A549 (cell line): ENCODE data around the gene CHRFAM7A.
"Not testable (repeated sequence)": the region's sequence is repeated elsewhere in the genome, so short reads cannot be mapped to it uniquely, and the experiment has no call there.

Experiments
- CEBPB ChIP-seq, 2 experiments: fragments of >200 bp in 1 of 2; sonication (Bioruptor Twin) in 1 of 2; formaldehyde crosslinking in 1 of 2; IDR thresholded peaks; 2 replicates each; pipeline ENCODE4 v1.6.1; 2012 to 2016
- CTCF ChIP-seq: fragments of >200 bp; sonication (Bioruptor Twin); formaldehyde crosslinking; IDR thresholded peaks from 3 replicates; pipeline ENCODE4 v1.5.1; 2016
- EHMT2 ChIP-seq: fragments of 200-600 bp; sonication (generic); IDR thresholded peaks from 2 replicates; pipeline ENCODE4 v1.6.1; 2016; ENCODE audit warnings: antibody characterized with exemption, low read depth, mild to moderate bottlenecking, moderate library complexity
- ELK1 ChIP-seq: fragments of 150-350 bp; IDR thresholded peaks from 2 replicates; pipeline ENCODE4 v1.6.1; 2014; ENCODE audit warnings: low read depth, mild to moderate bottlenecking, low read length
- EP300 ChIP-seq, 2 experiments: fragments of >200 bp; sonication (Bioruptor Twin); formaldehyde crosslinking; IDR thresholded peaks; 2 replicates in 1 of 2; 3 replicates in 1 of 2; pipeline ENCODE4 v1.6.1; 2016 to 2017
- JUN ChIP-seq, 2 experiments: fragments of >200 bp; sonication (Bioruptor Twin); formaldehyde crosslinking; IDR thresholded peaks; 2 replicates in 1 of 2; 3 replicates in 1 of 2; pipeline ENCODE4 v1.6.1; 2016 to 2017
- MAFK ChIP-seq: fragments of 450-650 bp; IDR thresholded peaks from 2 replicates; pipeline ENCODE4 v1.6.1; 2014; ENCODE audit not compliant: partially characterized antibody
- MAX ChIP-seq: IDR thresholded peaks from 2 replicates; pipeline ENCODE4 v1.6.1; 2012
- MAZ ChIP-seq: fragments of 150-350 bp; IDR thresholded peaks from 2 replicates; pipeline ENCODE4 v1.6.1; 2014; ENCODE audit warnings: antibody characterized with exemption, low read depth, low read length, borderline replicate concordance
- POLR2A ChIP-seq: IDR thresholded peaks from 2 replicates; pipeline ENCODE4 v1.6.1; 2012; ENCODE audit warnings: mild to moderate bottlenecking, low read length
- RAD21 ChIP-seq, 2 experiments: fragments of >200 bp in 1 of 2; sonication (Bioruptor Twin) in 1 of 2; formaldehyde crosslinking in 1 of 2; IDR thresholded peaks in 1 of 2; conservative IDR thresholded peaks in 1 of 2; 2 replicates in 1 of 2; 3 replicates in 1 of 2; pipeline ENCODE4 v1.6.1; 2012 to 2018; ENCODE audit warnings: inconsistent platforms in 1 of 2
- REST ChIP-seq: fragments of 200-600 bp; sonication (generic); IDR thresholded peaks from 2 replicates; pipeline ENCODE4 v1.6.1; 2016; ENCODE audit warnings: antibody characterized with exemption, mild to moderate bottlenecking, moderate library complexity
- RFX5 ChIP-seq: fragments of 450-650 bp; IDR thresholded peaks from 2 replicates; pipeline ENCODE4 v1.7.1; 2014; ENCODE audit warnings: antibody characterized with exemption, mild to moderate bottlenecking, moderate library complexity

GRCh38 chr15:30435878-30436277, 42.5 kb upstream of the CHRFAM7A start:
- TF ChIP-seq CTCF; JUN (IDR thresholded peaks at IDR 0.05); POLR2A; EP300 (IDR thresholded peaks at IDR 0.05); REST; ELK1; MAZ; MAX; RFX5; MAFK; RAD21 (conservative IDR thresholded peaks at IDR 0.05 in 1 of 2, IDR thresholded peaks at IDR 0.05 in 1 of 2); EHMT2; CEBPB (IDR thresholded peaks at IDR 0.05): not testable (repeated sequence)
